ENCODE results near the gene TNS3.
"Not testable (repeated sequence)": the region's sequence is repeated elsewhere in the genome, so short reads cannot be mapped to it uniquely, and the experiment has no call there.

The TNS3 gene

DNA sequence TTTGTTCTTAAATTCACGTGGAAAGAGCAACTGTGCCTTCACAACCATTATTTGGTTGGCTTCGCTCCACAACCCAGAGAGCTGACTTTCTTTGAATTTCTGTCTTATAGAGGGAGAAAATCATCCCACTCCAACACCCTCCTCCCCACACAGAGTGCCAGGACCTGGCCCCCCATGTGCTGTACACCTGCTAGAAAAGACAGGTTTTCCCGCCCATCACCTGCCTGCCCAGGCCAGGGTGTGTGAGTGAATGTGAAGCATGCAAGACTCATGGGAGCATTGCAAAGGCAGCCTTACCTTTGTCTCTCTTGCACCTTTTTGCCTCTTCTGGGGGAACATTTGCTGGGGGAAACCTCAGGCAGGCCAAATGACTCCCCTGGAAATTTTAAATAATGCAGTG lies 319.0 kb downstream of the TNS3 start:
- no peak overlapping the region for H3K4me3 ChIP-seq (ENCODE audit: low read depth, low read length)
- no peak for DNase-seq (ENCODE audit: low read depth)
- TF ChIP-seq, protein P1, sequence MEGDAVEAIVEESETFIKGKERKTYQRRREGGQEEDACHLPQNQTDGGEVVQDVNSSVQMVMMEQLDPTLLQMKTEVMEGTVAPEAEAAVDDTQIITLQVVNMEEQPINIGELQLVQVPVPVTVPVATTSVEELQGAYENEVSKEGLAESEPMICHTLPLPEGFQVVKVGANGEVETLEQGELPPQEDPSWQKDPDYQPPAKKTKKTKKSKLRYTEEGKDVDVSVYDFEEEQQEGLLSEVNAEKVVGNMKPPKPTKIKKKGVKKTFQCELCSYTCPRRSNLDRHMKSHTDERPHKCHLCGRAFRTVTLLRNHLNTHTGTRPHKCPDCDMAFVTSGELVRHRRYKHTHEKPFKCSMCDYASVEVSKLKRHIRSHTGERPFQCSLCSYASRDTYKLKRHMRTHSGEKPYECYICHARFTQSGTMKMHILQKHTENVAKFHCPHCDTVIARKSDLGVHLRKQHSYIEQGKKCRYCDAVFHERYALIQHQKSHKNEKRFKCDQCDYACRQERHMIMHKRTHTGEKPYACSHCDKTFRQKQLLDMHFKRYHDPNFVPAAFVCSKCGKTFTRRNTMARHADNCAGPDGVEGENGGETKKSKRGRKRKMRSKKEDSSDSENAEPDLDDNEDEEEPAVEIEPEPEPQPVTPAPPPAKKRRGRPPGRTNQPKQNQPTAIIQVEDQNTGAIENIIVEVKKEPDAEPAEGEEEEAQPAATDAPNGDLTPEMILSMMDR (IDR thresholded peaks at IDR 0.05; ENCODE audit: low read depth, low read length), result no peak
- TF ChIP-seq POLR2A (IDR thresholded peaks at IDR 0.05; ENCODE audit: extremely low read depth, insufficient read length) (no peak), MYC (IDR thresholded peaks at IDR 0.05; ENCODE audit: low read depth, low read length) (no peak)
- TF ChIP-seq, protein P2, sequence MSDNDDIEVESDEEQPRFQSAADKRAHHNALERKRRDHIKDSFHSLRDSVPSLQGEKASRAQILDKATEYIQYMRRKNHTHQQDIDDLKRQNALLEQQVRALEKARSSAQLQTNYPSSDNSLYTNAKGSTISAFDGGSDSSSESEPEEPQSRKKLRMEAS (IDR thresholded peaks at IDR 0.05; ENCODE audit: low read depth, low read length), result no peak

DNA sequence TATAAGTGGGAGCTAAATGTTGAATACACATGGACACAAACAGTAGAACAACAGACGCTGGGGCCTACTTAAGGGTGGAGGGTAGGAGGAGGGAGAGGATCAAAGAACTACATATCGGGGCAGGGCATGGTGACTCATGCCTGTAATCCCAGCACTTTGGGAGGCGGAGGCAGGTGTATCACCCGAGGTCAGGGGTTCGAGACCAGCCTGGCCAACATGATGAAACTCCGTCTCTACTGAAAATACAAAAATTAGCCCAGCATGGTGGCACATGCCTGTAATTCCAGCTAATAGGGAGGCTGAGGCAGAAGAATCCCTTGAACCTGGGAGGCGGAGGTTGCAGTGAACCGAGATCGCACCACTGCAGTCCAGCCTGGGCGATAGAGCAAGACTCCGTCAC lies 319.8 kb downstream of the TNS3 start:
- not testable (repeated sequence) for DNase-seq (ENCODE audit: low read depth); H3K4me3 ChIP-seq (ENCODE audit: low read depth, low read length)

DNA sequence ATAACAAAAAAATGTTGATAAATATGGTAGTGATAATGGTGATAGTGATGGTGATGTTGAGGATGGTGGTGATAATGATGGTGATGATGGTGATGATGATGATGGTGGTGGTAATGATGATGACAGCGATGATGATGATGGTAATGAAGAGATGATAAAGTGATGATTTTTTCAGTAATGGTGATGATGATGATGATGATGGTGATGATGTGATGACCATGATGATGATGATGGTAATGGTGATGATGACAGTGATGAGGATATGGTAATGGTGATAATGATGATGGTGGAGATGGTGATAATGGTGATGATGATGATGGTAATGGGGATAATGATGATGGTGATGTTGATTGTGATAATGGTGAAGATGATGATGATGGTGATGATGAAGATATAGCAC lies 321.6 kb downstream of the TNS3 start:
- TF ChIP-seq, protein P1 (IDR thresholded peaks at IDR 0.05; ENCODE audit: low read depth, low read length), result no peak
- TF ChIP-seq POLR2A (IDR thresholded peaks at IDR 0.05; ENCODE audit: extremely low read depth, insufficient read length) (no peak), MYC (IDR thresholded peaks at IDR 0.05; ENCODE audit: low read depth, low read length) (no peak)
- TF ChIP-seq, protein P2 (IDR thresholded peaks at IDR 0.05; ENCODE audit: low read depth, low read length), result no peak
- no peak overlapping the region for H3K4me3 ChIP-seq (ENCODE audit: low read depth, low read length)
- DNase-seq (ENCODE audit: low read depth), result no peak

DNA sequence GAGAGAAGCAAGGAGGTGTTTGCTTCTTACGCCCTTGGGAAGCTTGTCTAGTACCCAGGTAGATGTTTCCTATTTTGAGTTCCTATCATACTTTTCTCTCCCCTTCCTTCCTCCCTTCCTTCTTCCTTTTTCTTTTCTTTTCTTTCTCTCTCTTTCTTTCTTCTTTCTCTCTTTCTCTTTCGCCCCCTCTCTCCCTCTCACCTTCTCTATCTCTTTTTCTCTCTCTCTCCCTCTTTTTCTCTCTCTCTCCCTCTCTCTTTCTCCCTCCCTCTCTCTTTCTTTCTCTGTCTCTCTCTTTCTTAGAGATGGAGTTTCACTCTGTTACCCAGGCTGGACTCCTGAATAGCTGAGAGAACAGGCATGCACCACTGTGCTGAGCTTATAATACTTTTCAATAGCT lies 322.2 kb downstream of the TNS3 start:
- no peak for DNase-seq (ENCODE audit: low read depth)
- TF ChIP-seq MYC (IDR thresholded peaks at IDR 0.05; ENCODE audit: low read depth, low read length) (no peak), POLR2A (IDR thresholded peaks at IDR 0.05; ENCODE audit: extremely low read depth, insufficient read length) (no peak)
- TF ChIP-seq, protein P2 (IDR thresholded peaks at IDR 0.05; ENCODE audit: low read depth, low read length), result no peak
- TF ChIP-seq, protein P1 (IDR thresholded peaks at IDR 0.05; ENCODE audit: low read depth, low read length), result no peak
- no peak overlapping the region for H3K4me3 ChIP-seq (ENCODE audit: low read depth, low read length)

DNA sequence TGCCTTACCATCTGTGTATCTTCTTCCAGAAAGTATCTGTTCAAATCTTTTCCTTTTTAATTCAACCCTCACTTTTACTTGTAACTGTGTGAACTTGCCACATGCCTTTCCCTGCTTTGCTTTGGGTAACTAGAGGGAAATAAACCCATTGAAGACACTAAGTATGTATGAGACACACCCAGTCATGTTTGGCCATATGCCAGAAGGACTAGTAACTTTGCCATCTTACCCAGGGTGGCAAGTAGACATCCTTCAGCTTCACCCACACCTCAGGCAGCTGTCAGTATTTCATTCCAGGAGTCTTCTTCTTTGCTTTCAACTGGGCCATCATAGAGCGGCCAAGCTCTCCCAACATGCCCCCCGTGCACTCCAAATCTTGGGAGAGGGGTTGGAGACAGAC lies 323.1 kb downstream of the TNS3 start:
- no peak for DNase-seq (ENCODE audit: low read depth)
- TF ChIP-seq POLR2A (IDR thresholded peaks at IDR 0.05; ENCODE audit: extremely low read depth, insufficient read length) (no peak), MYC (IDR thresholded peaks at IDR 0.05; ENCODE audit: low read depth, low read length) (no peak)
- TF ChIP-seq, protein P2 (IDR thresholded peaks at IDR 0.05; ENCODE audit: low read depth, low read length), result no peak
- TF ChIP-seq, protein P1 (IDR thresholded peaks at IDR 0.05; ENCODE audit: low read depth, low read length), result no peak
- no peak overlapping the region for H3K4me3 ChIP-seq (ENCODE audit: low read depth, low read length)

DNA sequence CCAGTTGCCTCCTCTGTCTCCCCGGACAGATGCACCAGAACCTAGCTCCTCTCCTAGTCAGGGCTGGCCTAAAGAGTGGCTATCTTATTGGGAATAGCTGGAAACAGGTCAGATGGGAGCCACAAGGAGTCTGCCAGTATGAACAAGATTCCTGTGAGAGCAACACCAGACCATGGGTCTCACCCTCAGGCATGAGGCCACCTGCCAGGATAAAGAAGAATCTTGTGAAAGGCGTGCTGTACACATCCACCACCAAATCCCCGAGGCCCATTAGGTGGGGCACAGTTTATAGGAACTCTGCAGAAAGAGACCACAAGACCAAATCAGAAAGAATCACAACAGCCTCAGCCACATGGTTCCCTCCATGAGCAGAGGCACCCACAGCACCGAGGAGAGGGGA lies 325.9 kb downstream of the TNS3 start:
- no peak for DNase-seq (ENCODE audit: low read depth)
- H3K4me3 ChIP-seq (ENCODE audit: low read depth, low read length), result no peak overlapping the region
- no peak for TF ChIP-seq POLR2A (IDR thresholded peaks at IDR 0.05; ENCODE audit: extremely low read depth, insufficient read length)
- TF ChIP-seq, protein P2 (IDR thresholded peaks at IDR 0.05; ENCODE audit: low read depth, low read length), result no peak
- TF ChIP-seq MYC (IDR thresholded peaks at IDR 0.05; ENCODE audit: low read depth, low read length), result no peak
- TF ChIP-seq, protein P1 (IDR thresholded peaks at IDR 0.05; ENCODE audit: low read depth, low read length), result no peak
